ENCODE data around the gene LPXN. TPM values are rescaled to one million over a fixed set of nuclear protein-coding genes. Genes with fewer than 3 reads are reported as not detected.

The LPXN gene
- total and polyA plus RNA-seq, 8 donors, result 5.3 to 18.7 (median 5.9) TPM; not detected in 1

DNA sequence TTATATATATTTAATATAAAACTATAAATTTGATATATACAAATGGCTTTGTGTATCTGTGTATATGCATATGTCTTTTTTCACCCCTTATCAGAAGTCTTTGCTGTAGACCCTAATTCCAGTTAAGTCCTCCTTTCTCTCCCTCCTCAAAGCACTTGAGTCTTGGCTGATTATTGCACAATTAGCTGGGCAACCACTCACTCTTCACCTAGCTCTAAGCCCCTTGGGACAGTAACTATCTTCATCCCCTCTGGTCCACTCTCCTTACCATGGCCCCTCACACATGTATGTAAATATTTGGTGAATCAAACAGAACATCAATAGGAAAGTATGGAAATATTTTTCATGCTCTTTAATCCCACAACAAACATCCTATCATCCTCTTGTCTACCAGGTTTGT lies 66.8 kb downstream of the LPXN start:
- no peaks in the 10 kb centered on the region for H3K9me3 ChIP-seq
- no peak overlapping the region for H3K4me3 ChIP-seq
- no peaks in the 10 kb centered on the region for H3K4me1 ChIP-seq
- TF ChIP-seq POLR2A (IDR thresholded peaks at IDR 0.05), result no peak
- H3K27me3 ChIP-seq, result no peaks in the 10 kb centered on the region
- H3K36me3 ChIP-seq, result no peaks in the 10 kb centered on the region
- DNase-seq, result no peak
- intact Hi-C loops (cut with DNase I; ENCODE audit: low total_unique reads), result no loop called here
- no peak overlapping the region for H3K27ac ChIP-seq

DNA sequence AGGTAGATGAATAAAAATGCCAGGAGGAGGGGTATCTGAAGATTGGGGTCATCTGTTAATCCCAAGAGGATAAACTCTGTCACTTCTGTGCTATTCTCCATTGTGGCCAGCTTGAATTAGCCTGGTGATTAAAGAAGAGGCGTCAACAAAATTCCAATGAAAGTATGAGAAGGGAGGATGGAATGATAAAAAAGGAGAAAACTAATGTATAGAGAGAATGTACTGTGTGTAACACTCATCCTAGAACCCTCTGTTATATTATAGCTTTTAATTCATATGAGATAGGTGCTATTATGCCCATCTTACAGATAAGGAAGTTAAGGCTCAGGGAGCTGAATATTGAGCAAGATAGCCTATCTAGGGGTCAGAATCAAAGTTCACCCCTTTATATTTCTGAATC lies 67.7 kb downstream of the LPXN start, which contains the start of gene OR5B21:
Gene OR5B21, minus strand, starts transcription at position 101 of the 400 bp plus-strand sequence. Its CDS starts 0 bp downstream, at position 101.
- Histone ChIP-seq H3K4me1 (no peaks in the 10 kb centered on the region), H3K27me3 (no peaks in the 10 kb centered on the region), H3K9me3 (no peaks in the 10 kb centered on the region), H3K36me3 (no peaks in the 10 kb centered on the region), H3K4me3 (no peak within 1 kb of the TSS), H3K27ac (no peak within 1 kb of the TSS)
- DNase-seq, result no peak
- TF ChIP-seq POLR2AphosphoS5 (IDR thresholded peaks at IDR 0.05) (no peak), EP300 (IDR thresholded peaks at IDR 0.05) (no peak), POLR2A (IDR thresholded peaks at IDR 0.05) (no peak)
- TF ChIP-seq, protein P1, sequence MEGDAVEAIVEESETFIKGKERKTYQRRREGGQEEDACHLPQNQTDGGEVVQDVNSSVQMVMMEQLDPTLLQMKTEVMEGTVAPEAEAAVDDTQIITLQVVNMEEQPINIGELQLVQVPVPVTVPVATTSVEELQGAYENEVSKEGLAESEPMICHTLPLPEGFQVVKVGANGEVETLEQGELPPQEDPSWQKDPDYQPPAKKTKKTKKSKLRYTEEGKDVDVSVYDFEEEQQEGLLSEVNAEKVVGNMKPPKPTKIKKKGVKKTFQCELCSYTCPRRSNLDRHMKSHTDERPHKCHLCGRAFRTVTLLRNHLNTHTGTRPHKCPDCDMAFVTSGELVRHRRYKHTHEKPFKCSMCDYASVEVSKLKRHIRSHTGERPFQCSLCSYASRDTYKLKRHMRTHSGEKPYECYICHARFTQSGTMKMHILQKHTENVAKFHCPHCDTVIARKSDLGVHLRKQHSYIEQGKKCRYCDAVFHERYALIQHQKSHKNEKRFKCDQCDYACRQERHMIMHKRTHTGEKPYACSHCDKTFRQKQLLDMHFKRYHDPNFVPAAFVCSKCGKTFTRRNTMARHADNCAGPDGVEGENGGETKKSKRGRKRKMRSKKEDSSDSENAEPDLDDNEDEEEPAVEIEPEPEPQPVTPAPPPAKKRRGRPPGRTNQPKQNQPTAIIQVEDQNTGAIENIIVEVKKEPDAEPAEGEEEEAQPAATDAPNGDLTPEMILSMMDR (IDR thresholded peaks at IDR 0.05), result no peak
- 95 to 100% (median 97%) methylated on average over 1 of the region's 1 CpG for WGBS, 5 donors
- intact Hi-C loops (cut with DNase I; ENCODE audit: low total_unique reads), result no loop called here

DNA sequence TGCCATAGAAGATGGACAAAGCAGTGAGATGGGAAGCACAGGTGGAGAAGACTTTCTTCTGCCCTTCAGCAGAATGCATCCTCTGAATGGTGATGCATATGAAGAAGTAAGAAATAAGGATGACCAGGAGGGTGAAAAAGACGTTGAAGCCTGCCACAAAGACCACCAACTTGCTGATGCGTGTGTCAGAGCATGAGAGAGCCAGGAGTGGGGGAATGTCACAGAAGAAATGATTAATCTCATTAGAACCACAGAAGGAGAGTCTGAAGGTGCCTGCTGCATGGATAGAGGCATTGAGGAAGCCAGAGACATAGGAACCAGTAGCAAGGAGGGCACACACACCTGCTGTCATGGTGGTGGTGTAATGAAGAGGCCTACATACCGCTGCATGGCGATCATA lies 68.3 kb downstream of the LPXN start:
- Histone ChIP-seq H3K4me1 (no peaks in the 10 kb centered on the region), H3K4me3 (no peak overlapping the region), H3K27ac (no peak overlapping the region), H3K36me3 (no peaks in the 10 kb centered on the region), H3K9me3 (no peaks in the 10 kb centered on the region), H3K27me3 (no peaks in the 10 kb centered on the region)
- intact Hi-C loops (cut with DNase I; ENCODE audit: low total_unique reads), result no loop called here
- WGBS, 5 donors, result 81 to 91% (median 84%) methylated on average over 4 of the region's 4 CpGs
- DNase-seq, result no peak
- TF ChIP-seq, protein P1 (IDR thresholded peaks at IDR 0.05), result no peak
- TF ChIP-seq EP300 (IDR thresholded peaks at IDR 0.05), result no peak
- TF ChIP-seq POLR2AphosphoS5 (IDR thresholded peaks at IDR 0.05), result no peak
- no peak for TF ChIP-seq POLR2A (IDR thresholded peaks at IDR 0.05)

DNA sequence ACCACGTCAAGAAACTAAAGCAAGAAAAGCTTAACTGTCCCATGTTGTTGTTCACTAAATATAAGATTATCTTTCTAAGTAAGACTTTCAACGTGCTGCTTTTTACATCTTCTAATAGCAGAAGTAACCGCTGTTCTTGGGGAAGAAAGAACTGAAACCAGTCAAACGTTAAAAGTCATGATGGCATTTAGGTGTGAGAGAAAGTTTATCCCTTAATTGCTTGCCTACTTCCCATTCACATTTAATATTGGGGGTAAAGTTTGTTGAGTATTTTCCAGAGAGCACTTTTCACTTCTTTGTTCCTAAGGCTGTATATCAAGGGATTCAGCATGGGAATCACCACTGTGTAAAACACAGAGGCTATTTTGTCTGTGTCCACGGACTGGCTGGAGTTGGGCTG lies 68.7 kb downstream of the LPXN start:
- 69 to 79% (median 72%) methylated on average over 5 of the region's 5 CpGs for WGBS, 5 donors
- Histone ChIP-seq H3K27me3 (no peaks in the 10 kb centered on the region), H3K36me3 (no peaks in the 10 kb centered on the region), H3K27ac (no peak overlapping the region), H3K4me3 (no peak overlapping the region), H3K9me3 (no peaks in the 10 kb centered on the region), H3K4me1 (no peaks in the 10 kb centered on the region)
- DNase-seq, result no peak
- TF ChIP-seq, protein P1 (IDR thresholded peaks at IDR 0.05), result no peak
- TF ChIP-seq POLR2AphosphoS5 (IDR thresholded peaks at IDR 0.05), result no peak
- no peak for TF ChIP-seq EP300 (IDR thresholded peaks at IDR 0.05)
- no peak for TF ChIP-seq POLR2A (IDR thresholded peaks at IDR 0.05)
- intact Hi-C loops (cut with DNase I; ENCODE audit: low total_unique reads), result no loop called here

DNA sequence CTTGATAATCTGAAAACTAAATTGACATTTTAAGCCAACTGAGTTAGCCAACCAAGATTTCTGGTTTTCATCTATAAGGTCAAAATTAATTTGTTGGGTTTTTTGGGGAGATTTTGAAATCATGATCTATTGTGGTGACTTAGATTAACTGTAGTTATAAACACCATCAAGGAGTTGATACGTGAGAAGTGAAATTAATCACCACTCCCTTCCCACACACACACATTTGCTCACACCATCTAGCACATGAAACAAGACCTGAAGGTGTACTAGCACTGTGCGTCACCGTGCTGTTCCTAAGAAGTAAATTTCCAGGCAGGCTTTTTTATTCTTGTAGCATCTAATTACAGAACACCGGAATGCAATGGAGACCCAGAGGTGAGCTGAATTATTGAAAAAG lies 69.8 kb downstream of the LPXN start:
- no peak for TF ChIP-seq EP300 (IDR thresholded peaks at IDR 0.05)
- TF ChIP-seq POLR2AphosphoS5 (IDR thresholded peaks at IDR 0.05), result no peak
- TF ChIP-seq, protein P1 (IDR thresholded peaks at IDR 0.05), result no peak
- no peak for TF ChIP-seq POLR2A (IDR thresholded peaks at IDR 0.05)
- Histone ChIP-seq H3K4me3 (no peak overlapping the region), H3K27me3 (no peaks in the 10 kb centered on the region), H3K9me3 (no peaks in the 10 kb centered on the region), H3K27ac (no peak overlapping the region), H3K4me1 (no peaks in the 10 kb centered on the region), H3K36me3 (no peaks in the 10 kb centered on the region)
- intact Hi-C loops (cut with DNase I; ENCODE audit: low total_unique reads), result no loop called here
- DNase-seq, result no peak
- 74 to 81% (median 76%) methylated on average over 4 of the region's 4 CpGs for whole genome bisulfite sequencing, 5 donors

All from stomach (tissue), 9 donors.